LoVo (cell line): ENCODE data around the gene HSF4.

Source experiments
- DNase-seq: peaks from one replicate; pipeline ENCODE4 v3.0.0-alpha.2; 2016; ENCODE audit warnings: low spot score

Gene HSF4

GRCh38 chr16:67150047-67150832 is 14.3 kb upstream of the HSF4 start:
- no peak for DNase-seq

- DNase-seq = no peak
Observed at GRCh38 chr16:67150833-67151396, 13.6 kb upstream of the HSF4 start, which contains the start of gene B3GNT9. TSS of gene B3GNT9 (minus strand) at chr16:67150998. CDS start at chr16:67150485, 513 bp downstream.

- DNase-seq = no peak
Observed at GRCh38 chr16:67151431-67152097, 13.0 kb upstream of the HSF4 start.

GRCh38 chr16:67154578-67155294 is 9.8 kb upstream of the HSF4 start:
- no peak for DNase-seq

- peak; percentile 67 for DNase-seq
Observed at GRCh38 chr16:67155295-67156142, 9.0 kb upstream of the HSF4 start.

GRCh38 chr16:67156143-67156844 is 8.3 kb upstream of the HSF4 start:
- no peak for DNase-seq

- DNase-seq = no peak
Observed at GRCh38 chr16:67157106-67157748, 7.3 kb upstream of the HSF4 start.

- DNase-seq = no peak
Observed at GRCh38 chr16:67157892-67158635, 6.5 kb upstream of the HSF4 start.

GRCh38 chr16:67158637-67159600 is 5.6 kb upstream of the HSF4 start:
- DNase-seq = peak; percentile 26

- DNase-seq = no peak
Observed at GRCh38 chr16:67161595-67162058, 2.9 kb upstream of the HSF4 start.

- DNase-seq = no peak
Observed at GRCh38 chr16:67162506-67163163, 1.9 kb upstream of the HSF4 start.

- DNase-seq = no peak
Observed at GRCh38 chr16:67163164-67163998, 1.2 kb upstream of the HSF4 start.

GRCh38 chr16:67163999-67164558 is 466 bp upstream of the HSF4 start:
- no peak for DNase-seq

GRCh38 chr16:67165121-67166078 is 855 bp downstream of the HSF4 start:
- DNase-seq = no peak

- DNase-seq = no peak
Observed at GRCh38 chr16:67166110-67166547, 1.6 kb downstream of the HSF4 start.
